Measurements from ENCODE around the gene MGAM2.

Gene MGAM2

GRCh38 chr7:142185069-142185468 is 73.6 kb downstream of the MGAM2 start:
- no peak overlapping the region for H3K4me3 ChIP-seq (ENCODE audit: low read depth, low read length)
- no peak for TF ChIP-seq CTCF (IDR thresholded peaks at IDR 0.05; ENCODE audit: borderline replicate concordance, insufficient read depth, low read depth, low read length)

- H3K4me3 ChIP-seq (ENCODE audit: low read depth, low read length): no peak overlapping the region
- no peak for TF ChIP-seq CTCF (IDR thresholded peaks at IDR 0.05; ENCODE audit: borderline replicate concordance, insufficient read depth, low read depth, low read length)
Observed at GRCh38 chr7:142185801-142186200, 74.3 kb downstream of the MGAM2 start.

- no peak overlapping the region for H3K4me3 ChIP-seq (ENCODE audit: low read depth, low read length)
Observed at GRCh38 chr7:142188154-142188553, 76.6 kb downstream of the MGAM2 start.

GRCh38 chr7:142188846-142189245 is 77.3 kb downstream of the MGAM2 start:
- no peak overlapping the region for H3K4me3 ChIP-seq (ENCODE audit: low read depth, low read length)
- TF ChIP-seq CTCF (IDR thresholded peaks at IDR 0.05; ENCODE audit: borderline replicate concordance, insufficient read depth, low read depth, low read length): no peak

More at GRCh38 chr7:142188154-142188553, 76.6 kb downstream of the MGAM2 start:
- TF ChIP-seq CTCF (IDR thresholded peaks at IDR 0.05; ENCODE audit: borderline replicate concordance, insufficient read depth, low read depth, low read length): no peak

- TF ChIP-seq CTCF (IDR thresholded peaks at IDR 0.05; ENCODE audit: borderline replicate concordance, insufficient read depth, low read depth, low read length): no peak
- H3K4me3 ChIP-seq (ENCODE audit: low read depth, low read length): no peak overlapping the region
Observed at GRCh38 chr7:142194201-142194600, 82.7 kb downstream of the MGAM2 start.

- no peak for TF ChIP-seq CTCF (IDR thresholded peaks at IDR 0.05; ENCODE audit: borderline replicate concordance, insufficient read depth, low read depth, low read length)
- H3K4me3 ChIP-seq (ENCODE audit: low read depth, low read length): no peak overlapping the region
Observed at GRCh38 chr7:142196066-142196840, 84.7 kb downstream of the MGAM2 start.

- no peak for TF ChIP-seq CTCF (IDR thresholded peaks at IDR 0.05; ENCODE audit: borderline replicate concordance, insufficient read depth, low read depth, low read length)
- H3K4me3 ChIP-seq (ENCODE audit: low read depth, low read length): no peak overlapping the region
Observed at GRCh38 chr7:142200206-142200605, 88.7 kb downstream of the MGAM2 start.
